ENCODE data around the gene NECAB2. TPM values are rescaled to one million over a fixed set of nuclear protein-coding genes. Genes with fewer than 3 reads are reported as not detected.
A peak's percentile ranks its signal among the peaks of the same experiment; 100 is the strongest.

NECAB2 gene
- total and polyA plus RNA-seq, 2 of the 8 experiments (the other 6 are each of a cell fraction or from before 2014, with no cell fraction given) = 3.6 to 4.2 TPM

GRCh38 chr16:84001726-84002125, 33.7 kb downstream of the NECAB2 start:
- H3K9me3 ChIP-seq (ENCODE audit: insufficient read depth in 2 of 2, low read depth in 1 of 2, low read length in 1 of 2) = no peaks in the 10 kb centered on the region
- H2BK15ac ChIP-seq (ENCODE audit: low read length) = no peak overlapping the region
- H3K23me2 ChIP-seq (ENCODE audit: low read depth, low read length) = no peaks in the 10 kb centered on the region
- no peak overlapping the region for H3K23ac ChIP-seq (ENCODE audit: insufficient read length)
- H4K91ac ChIP-seq (replicated peaks; ENCODE audit: insufficient read length, low read length) = no peak overlapping the region
- H3K56ac ChIP-seq (replicated peaks; ENCODE audit: insufficient read length, low read depth, low read length) = no peak overlapping the region
- no peak overlapping the region for H3K4ac ChIP-seq (replicated peaks; ENCODE audit: insufficient read length, low read depth, low read length)
- H3K27ac ChIP-seq (ENCODE audit: low read depth, low read length) = no peak overlapping the region
- H3K4me2 ChIP-seq (ENCODE audit: insufficient read depth in 1 of 2, low read depth in 2 of 2, low read length in 2 of 2) = no peak overlapping the region
- no peaks in the 10 kb centered on the region; a peak in 1 of 7 replicates for H3K4me1 ChIP-seq (replicated peaks in 1 of 4; ENCODE audit: control insufficient read depth in 3 of 4, insufficient read depth in 4 of 4, low read length in 3 of 4)
- no peak overlapping the region for H2AK5ac ChIP-seq (ENCODE audit: low read depth, low read length)
- no peak overlapping the region for H3K14ac ChIP-seq (ENCODE audit: insufficient read length)
- no peak overlapping the region for H2BK120ac ChIP-seq (replicated peaks; ENCODE audit: low read depth, low read length)
- no peak overlapping the region for H2BK12ac ChIP-seq (ENCODE audit: low read depth, low read length)
- H2AFZ ChIP-seq (ENCODE audit: low read length) = no peak overlapping the region
- no peaks in the 10 kb centered on the region for H3K79me2 ChIP-seq (ENCODE audit: control insufficient read depth in 1 of 2, insufficient read depth in 2 of 2, low read length in 2 of 2)
- no peak overlapping the region for H4K5ac ChIP-seq (ENCODE audit: insufficient read length, low read depth, low read length)
- ChIA-PET POLR2A (ENCODE audit: partially characterized antibody) (no interaction called here), CTCF (ENCODE audit: partially characterized antibody) (interaction anchor here (0.6 to 3.0 kb wide), 11 partner anchors 9 to 64 kb away, joined by 3 to 10 read pairs (median 4); no protein-coding TSS in a partner anchor)
- H3K36me3 ChIP-seq (ENCODE audit: control insufficient read depth in 2 of 4, insufficient read depth in 4 of 4, low read length in 3 of 4) = no peaks in the 10 kb centered on the region
- DNase-seq (ENCODE audit: low read depth in 1 of 2, low spot score in 2 of 2) (no peak), FAIRE-seq (no peak)
- no peaks in the 10 kb centered on the region for H4K20me1 ChIP-seq (replicated peaks in 1 of 2; ENCODE audit: control insufficient read depth in 1 of 2, insufficient read depth in 2 of 2, low read length in 2 of 2)
- no peaks in the 10 kb centered on the region for H3K79me1 ChIP-seq (ENCODE audit: low read depth, low read length)
- no peak overlapping the region for H2BK20ac ChIP-seq (ENCODE audit: low read length)
- peak overlapping the region; percentile 14; the same call in 1 of the 2 replicates for H4K8ac ChIP-seq (ENCODE audit: extremely low read depth, insufficient read depth, low read length)
- H3K18ac ChIP-seq (ENCODE audit: extremely low read depth, low read length) = no peak overlapping the region
- 97% methylated on average over 7 of the region's 7 CpGs; no CpG with 5 or more reads in 1 of the 2 experiments for WGBS, 2 experiments (ENCODE audit: extremely low coverage in 1 of 2, insufficient coverage in 1 of 2, insufficient read length in 1 of 2, insufficient replicate concordance in 2 of 2, low coverage in 1 of 2, low lambda C conversion rate in 2 of 2, missing lambda C conversion rate in 1 of 2)
- no peak for TF ChIP-seq EP300 (IDR thresholded peaks at IDR 0.05; ENCODE audit: borderline replicate concordance in 1 of 2, low read depth in 2 of 2, low read length in 2 of 2)
- TF ChIP-seq CHD2 (IDR thresholded peaks at IDR 0.05; ENCODE audit: low read length) = no peak
- no peak for TF ChIP-seq SAP30 (IDR thresholded peaks at IDR 0.05; ENCODE audit: insufficient read depth, insufficient replicate concordance, low read length)
- no peak for TF ChIP-seq KDM5A (IDR thresholded peaks at IDR 0.05; ENCODE audit: low read length)
- no peaks in the 10 kb centered on the region; a peak in 1 of 7 replicates for H3K27me3 ChIP-seq (replicated peaks in 1 of 4; ENCODE audit: control insufficient read depth in 3 of 4, extremely low read depth in 1 of 4, insufficient read depth in 3 of 4, low read length in 3 of 4)
- H3K9ac ChIP-seq (replicated peaks in 1 of 4; ENCODE audit: extremely low read depth in 1 of 4, low read depth in 3 of 4, low read length in 3 of 4) = no peak overlapping the region
- no peak overlapping the region for H2BK5ac ChIP-seq (ENCODE audit: low read depth, low read length)
- H3K4me3 ChIP-seq (ENCODE audit: extremely low read depth in 1 of 4, insufficient read depth in 2 of 4, low read depth in 3 of 4, low read length in 4 of 4) = no peak overlapping the region
